Stomach (tissue), 9 donors: ENCODE measurements around the gene PRKD1. TPM values are rescaled to one million over a fixed set of nuclear protein-coding genes. Genes with fewer than 3 reads are reported as not detected.
A peak's percentile ranks its signal among the peaks of the same experiment; 100 is the strongest.

Experiments
- DNase-seq, 2 donors: peaks; one replicate each; pipeline versions ENCODE4 v3.0.0 to v3.0.0-alpha.2; 2013 to 2019
- H3K27ac ChIP-seq, 5 donors: fragments of 200-600 bp in 4 of 5; sonication (generic) in 4 of 5; one replicate each; pipeline ENCODE4 v1.5.1; 2013 to 2019; ENCODE audit warnings: mild to moderate bottlenecking in 1 of 5, moderate library complexity in 1 of 5
- H3K27me3 ChIP-seq, 3 donors: fragments of 200-600 bp; sonication (generic); one replicate each; pipeline ENCODE4 v1.5.1; 2017 to 2019; ENCODE audit warnings: mixed run types in 1 of 3
- H3K36me3 ChIP-seq, 4 donors: fragments of 200-600 bp; sonication (generic); 1 replicate in 3 of 4; 2 replicates in 1 of 4; pipeline ENCODE4 v1.5.1; 2016 to 2019
- H3K4me1 ChIP-seq, 4 donors: fragments of 200-600 bp; sonication (generic); one replicate each; pipeline ENCODE4 v1.5.1; 2016 to 2019
- H3K4me3 ChIP-seq, 4 donors: fragments of 200-600 bp; sonication (generic) in 3 of 4; one replicate each; pipeline ENCODE4 v1.5.1; 2016 to 2019; ENCODE audit warnings: mild to moderate bottlenecking in 1 of 4
- H3K9me3 ChIP-seq, 4 donors: fragments of 200-600 bp; sonication (generic); one replicate each; pipeline ENCODE4 v1.5.1; 2016 to 2019
- EP300 ChIP-seq: sonication (generic); formaldehyde crosslinking; IDR thresholded peaks from one replicate; pipeline ENCODE4 v1.6.1; 2017; ENCODE audit warnings: antibody characterized with exemption
- POLR2A ChIP-seq, 4 donors: fragments of 450-650 bp; IDR thresholded peaks; one replicate each; pipeline ENCODE4 v1.6.1; 2016; ENCODE audit warnings: antibody characterized with exemption in 4 of 4, control low read depth in 2 of 4, mild to moderate bottlenecking in 1 of 4, moderate library complexity in 1 of 4
- POLR2AphosphoS5 ChIP-seq, 3 donors: sonication (generic); formaldehyde crosslinking; IDR thresholded peaks; one replicate each; pipeline ENCODE4 v1.6.1; 2016; ENCODE audit warnings: antibody characterized with exemption in 3 of 3
- WGBS, 5 donors: extraction: QIAGEN DNeasy Blood & Tissue Kit in 3 of 5; methylation state at CpG; one replicate each; pipeline versions ENCODE4 v1.1.5 to v1.1.7; 2013 to 2018; 5-methylcytosine and 5-hydroxymethylcytosine counted together
- intact Hi-C: fragments of 100-400 bp; cut with DNase I; formaldehyde crosslinking; loops from one replicate; pipeline ENCODE4 v1.15.1; 2023; ENCODE audit warnings: low total_unique reads
- polyA plus RNA-seq, 3 donors: library from polyadenylated mRNA; stranded (reverse); fragments of 200-250 nt; gene quantifications; one replicate each; pipeline ENCODE4 v1.2.3, GENCODE V29; 2013
- total RNA-seq, 5 donors: library from RNA; depleted of rRNA; stranded (reverse); fragments of >200 nt; gene quantifications; one replicate each; pipeline versions ENCODE4 v1.1.0 to v1.2.3, GENCODE V29; 2014 to 2016
- TF ChIP-seq, protein P1 (sequence below), 7 experiments: fragments of 450-650 bp in 4 of 7; fragments of 200-600 bp in 3 of 7; sonication (generic) in 3 of 7; IDR thresholded peaks; one replicate each; pipeline ENCODE4 v1.5.1; 2016 to 2019; ENCODE audit warnings: antibody characterized with exemption in 7 of 7, control low read depth in 2 of 7, mild to moderate bottlenecking in 1 of 7
- donor health status: healthy with polysubstance abuse.
- donor health status: Bipolar disorder and iron deficiency.
- donor health status: healthy.

PRKD1 gene
- total and polyA plus RNA-seq, 8 donors, result 1.6 to 26.6 (median 4.9) TPM

GRCh38 chr14:29554335-29554734 is 373.3 kb downstream of the PRKD1 start:
- WGBS, 5 donors, result 93 to 99% (median 96%) methylated on average over 3 of the region's 3 CpGs
- Histone ChIP-seq H3K4me1 (no peaks in the 10 kb centered on the region), H3K27ac (no peak overlapping the region), H3K9me3 (no peaks in the 10 kb centered on the region), H3K4me3 (no peak overlapping the region), H3K36me3 (no peaks in the 10 kb centered on the region), H3K27me3 (no peaks in the 10 kb centered on the region)
- intact Hi-C loops, result loop anchor here (5.0 kb wide), 1 partner anchor 458 kb away; no protein-coding TSS in a partner anchor
- TF ChIP-seq EP300 (no peak), POLR2A (IDR thresholded peaks at IDR 0.05) (no peak), POLR2AphosphoS5 (IDR thresholded peaks at IDR 0.05) (no peak)
- TF ChIP-seq, protein P1, sequence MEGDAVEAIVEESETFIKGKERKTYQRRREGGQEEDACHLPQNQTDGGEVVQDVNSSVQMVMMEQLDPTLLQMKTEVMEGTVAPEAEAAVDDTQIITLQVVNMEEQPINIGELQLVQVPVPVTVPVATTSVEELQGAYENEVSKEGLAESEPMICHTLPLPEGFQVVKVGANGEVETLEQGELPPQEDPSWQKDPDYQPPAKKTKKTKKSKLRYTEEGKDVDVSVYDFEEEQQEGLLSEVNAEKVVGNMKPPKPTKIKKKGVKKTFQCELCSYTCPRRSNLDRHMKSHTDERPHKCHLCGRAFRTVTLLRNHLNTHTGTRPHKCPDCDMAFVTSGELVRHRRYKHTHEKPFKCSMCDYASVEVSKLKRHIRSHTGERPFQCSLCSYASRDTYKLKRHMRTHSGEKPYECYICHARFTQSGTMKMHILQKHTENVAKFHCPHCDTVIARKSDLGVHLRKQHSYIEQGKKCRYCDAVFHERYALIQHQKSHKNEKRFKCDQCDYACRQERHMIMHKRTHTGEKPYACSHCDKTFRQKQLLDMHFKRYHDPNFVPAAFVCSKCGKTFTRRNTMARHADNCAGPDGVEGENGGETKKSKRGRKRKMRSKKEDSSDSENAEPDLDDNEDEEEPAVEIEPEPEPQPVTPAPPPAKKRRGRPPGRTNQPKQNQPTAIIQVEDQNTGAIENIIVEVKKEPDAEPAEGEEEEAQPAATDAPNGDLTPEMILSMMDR (IDR thresholded peaks at IDR 0.05), result no peak
- no peak for DNase-seq

DNA sequence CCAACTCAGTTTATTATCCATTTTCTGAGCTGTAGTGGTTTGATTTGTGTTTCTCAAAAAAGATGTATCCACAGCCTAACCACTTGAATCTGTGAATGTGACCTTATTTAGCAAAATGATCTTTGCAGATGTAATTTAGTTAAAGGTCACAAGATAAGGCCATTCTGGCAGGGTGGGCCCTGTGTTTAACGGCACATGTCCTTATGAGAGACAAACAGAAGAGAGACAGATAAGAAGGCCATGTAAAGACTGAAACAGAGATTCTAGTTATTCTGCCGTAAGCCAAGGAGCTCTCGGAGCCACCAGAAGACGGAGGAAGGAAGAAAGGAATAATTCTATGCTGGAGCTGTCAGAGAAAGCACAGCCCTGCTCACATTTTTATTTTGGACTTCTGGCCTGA is 374.2 kb downstream of the PRKD1 start:
- no peak overlapping the region for H3K27ac ChIP-seq
- WGBS, 5 donors, result 64 to 77% (median 71%) methylated on average over 4 of the region's 4 CpGs
- no peak for TF ChIP-seq POLR2AphosphoS5 (IDR thresholded peaks at IDR 0.05)
- H3K4me3 ChIP-seq, result no peak overlapping the region
- H3K4me1 ChIP-seq, result peaks cover 0 to 3% (median 0%) of the 10 kb centered on the region in 4 donors
- intact Hi-C loops, result loop anchor here (5.0 kb wide), 1 partner anchor 459 kb away; no protein-coding TSS in a partner anchor
- no peaks in the 10 kb centered on the region for H3K9me3 ChIP-seq
- no peaks in the 10 kb centered on the region for H3K27me3 ChIP-seq
- no peaks in the 10 kb centered on the region for H3K36me3 ChIP-seq
- DNase-seq, result peak in 1 of 2 donors; percentile 2

DNA sequence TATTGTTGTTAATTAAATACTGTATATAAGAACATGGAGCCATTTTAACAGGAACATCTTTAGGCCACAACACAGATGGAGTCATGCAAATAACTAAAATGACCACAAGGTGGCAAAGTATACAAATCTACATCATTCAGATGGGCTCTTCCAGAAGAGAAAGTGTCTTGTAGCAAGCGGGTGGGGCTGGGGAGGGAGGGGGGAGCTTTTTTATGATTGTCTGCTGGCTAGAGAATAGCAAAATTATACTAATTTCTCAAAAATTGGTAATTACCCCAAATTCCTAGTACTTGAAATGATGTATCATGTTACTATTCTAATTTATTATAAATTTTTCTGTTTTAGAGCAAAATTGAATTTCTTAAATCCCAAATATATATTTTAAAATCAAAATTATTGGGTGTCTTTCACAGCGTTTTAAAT is 378.7 kb downstream of the PRKD1 start:
- no peaks in the 10 kb centered on the region for H3K9me3 ChIP-seq
- intact Hi-C loops, result loop anchor here (5.0 to 10.0 kb wide), 2 partner anchors 453 to 656 kb away; no protein-coding TSS in a partner anchor
- H3K27ac ChIP-seq, result no peak overlapping the region
- peak in 1 of 2 donors; percentile 75 for DNase-seq
- no peaks in the 10 kb centered on the region for H3K36me3 ChIP-seq
- 28 to 36% (median 32%) methylated on average over 2 of the region's 2 CpGs for WGBS, 5 donors
- peaks cover 0 to 3% (median 0%) of the 10 kb centered on the region in 4 donors for H3K4me1 ChIP-seq
- no peaks in the 10 kb centered on the region for H3K27me3 ChIP-seq
- H3K4me3 ChIP-seq, result no peak overlapping the region
- TF ChIP-seq, protein P1 (IDR thresholded peaks at IDR 0.05), result peak in 5 of 7 experiments; percentile 31 to 72 (median 49)
- TF ChIP-seq POLR2AphosphoS5 (IDR thresholded peaks at IDR 0.05), result no peak

GRCh38 chr14:29545714-29546113 is 381.9 kb downstream of the PRKD1 start:
- no peaks in the 10 kb centered on the region for H3K9me3 ChIP-seq
- intact Hi-C loops, result loop anchor here (5.0 to 10.0 kb wide), 2 partner anchors 457 to 659 kb away; no protein-coding TSS in a partner anchor
- no peak overlapping the region for H3K4me3 ChIP-seq
- H3K36me3 ChIP-seq, result no peaks in the 10 kb centered on the region
- no peak for TF ChIP-seq POLR2AphosphoS5 (IDR thresholded peaks at IDR 0.05)
- no peak for TF ChIP-seq POLR2A (IDR thresholded peaks at IDR 0.05)
- TF ChIP-seq EP300, result no peak
- TF ChIP-seq, protein P1 (IDR thresholded peaks at IDR 0.05), result no peak
- no peaks in the 10 kb centered on the region for H3K27me3 ChIP-seq
- no peak overlapping the region for H3K27ac ChIP-seq
- WGBS, 5 donors, result 38 to 51% (median 42%) methylated on average over 2 of the region's 2 CpGs
- peaks cover 0 to 3% (median 0%) of the 10 kb centered on the region in 4 donors for H3K4me1 ChIP-seq
- DNase-seq, result no peak

DNA sequence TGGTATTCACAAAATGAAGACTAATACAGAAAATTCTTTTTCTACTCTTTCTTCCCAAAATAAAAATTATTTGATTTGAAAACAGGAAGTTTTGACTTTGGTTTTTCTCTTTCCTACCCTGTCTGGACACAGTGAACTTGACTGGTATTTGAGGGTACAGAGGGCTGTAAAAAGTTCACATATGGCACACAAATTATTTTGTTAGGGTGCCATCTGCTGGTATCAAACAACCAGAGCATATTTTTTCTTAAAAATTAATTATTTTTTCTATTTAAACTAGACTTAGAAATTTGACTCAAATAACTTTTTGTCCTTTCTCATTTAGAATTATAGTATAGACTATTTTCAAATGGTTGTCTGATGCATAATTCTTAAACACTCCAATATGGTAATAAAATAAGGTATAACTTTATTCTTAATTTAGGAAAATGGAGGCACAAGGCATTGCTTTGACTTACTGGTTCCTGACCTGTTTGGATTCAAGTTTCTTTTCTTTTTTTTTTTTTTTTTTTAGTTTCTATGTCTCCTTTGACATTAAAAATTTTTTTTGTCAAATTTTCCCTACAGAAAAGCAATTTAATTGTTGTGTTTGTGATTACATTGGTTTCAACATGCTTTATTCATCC is 390.6 kb downstream of the PRKD1 start:
- intact Hi-C loops, result loop anchor here (10.0 kb wide), 1 partner anchor 782 kb away; no protein-coding TSS in a partner anchor
- Histone ChIP-seq H3K27me3 (no peaks in the 10 kb centered on the region), H3K4me1 (no peaks in the 10 kb centered on the region), H3K9me3 (no peaks in the 10 kb centered on the region), H3K4me3 (no peak overlapping the region), H3K27ac (no peak overlapping the region), H3K36me3 (no peaks in the 10 kb centered on the region)
- no peak for TF ChIP-seq EP300
- TF ChIP-seq, protein P1 (IDR thresholded peaks at IDR 0.05), result peak in 1 of 7 experiments; percentile 19
- TF ChIP-seq POLR2A (IDR thresholded peaks at IDR 0.05), result no peak
- peak in 1 of 2 donors; percentile 17 for DNase-seq
